HUES48 (cell line): Measurements from ENCODE around the gene EFCAB12.
"Not testable (repeated sequence)": the region's sequence is repeated elsewhere in the genome, so short reads cannot be mapped to it uniquely, and the experiment has no call there.

Experiments used
- H3K27ac ChIP-seq: one replicate; pipeline ENCODE4 v1.7.0; 2013; ENCODE audit warnings: low read depth, low read length, inconsistent platforms
- H3K27me3 ChIP-seq: 2 replicates; pipeline ENCODE4 v1.6.1; 2013; ENCODE audit warnings: mild to moderate bottlenecking, low read length; ENCODE audit not compliant: control insufficient read depth, insufficient read depth
- H3K36me3 ChIP-seq: 2 replicates; pipeline ENCODE4 v1.6.1; 2013; ENCODE audit warnings: low read length; ENCODE audit not compliant: control insufficient read depth, insufficient read depth
- H3K4me1 ChIP-seq: 2 replicates; pipeline ENCODE4 v1.6.1; 2013; ENCODE audit warnings: mild to moderate bottlenecking, low read length; ENCODE audit not compliant: control insufficient read depth, insufficient read depth
- H3K4me3 ChIP-seq: 2 replicates; pipeline ENCODE4 v1.5.1; 2013; ENCODE audit warnings: mild to moderate bottlenecking, low read depth, low read length
- H3K9ac ChIP-seq: 2 replicates; pipeline ENCODE4 v1.6.1; 2013; ENCODE audit warnings: mild to moderate bottlenecking, low read depth, low read length, moderate library complexity
- H3K9me3 ChIP-seq: 2 replicates; pipeline ENCODE4 v1.6.1; 2013; ENCODE audit warnings: low read length; ENCODE audit not compliant: control insufficient read depth, insufficient read depth

EFCAB12 gene

GRCh38 chr3:129393271-129393670 is 35.2 kb downstream of the EFCAB12 start:
- Histone ChIP-seq H3K4me3 (no peak overlapping the region), H3K27ac (no peak overlapping the region), H3K9ac (no peak overlapping the region), H3K9me3 (no peaks in the 10 kb centered on the region), H3K36me3 (peaks cover 62% of the 10 kb centered on the region), H3K4me1 (peaks cover 9% of the 10 kb centered on the region; the same call in 1 of the 2 replicates), H3K27me3 (no peaks in the 10 kb centered on the region)

GRCh38 chr3:129392106-129392887 is 36.1 kb downstream of the EFCAB12 start:
- H3K4me3 ChIP-seq, H3K9me3 ChIP-seq, H3K27me3 ChIP-seq, H3K9ac ChIP-seq, H3K4me1 ChIP-seq, H3K27ac ChIP-seq: not testable (repeated sequence)
- H3K36me3 ChIP-seq: peaks cover 72% of the 10 kb centered on the region

DNA sequence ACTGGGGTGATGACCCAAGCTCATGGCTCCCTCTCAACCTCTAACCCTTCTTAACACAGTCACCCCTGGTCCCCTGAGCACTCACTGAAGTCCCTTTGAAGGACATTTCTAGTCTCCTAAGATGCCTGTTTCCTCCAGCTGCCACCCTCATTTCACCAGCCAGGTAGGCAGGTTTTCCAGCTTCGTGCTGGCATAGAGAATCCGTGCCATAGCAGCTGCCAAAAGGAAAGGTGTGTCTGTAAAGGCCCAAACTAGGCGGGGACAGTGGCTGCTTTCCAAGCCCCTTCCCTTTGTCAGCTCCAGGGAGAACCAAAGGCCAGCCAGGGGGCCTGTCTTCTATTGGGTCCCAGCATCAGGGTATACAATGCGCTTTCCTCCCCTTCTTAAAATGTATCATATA is 36.9 kb downstream of the EFCAB12 start:
- not testable (repeated sequence) for H3K9me3 ChIP-seq, H3K27me3 ChIP-seq, H3K4me1 ChIP-seq, H3K27ac ChIP-seq, H3K4me3 ChIP-seq, H3K9ac ChIP-seq
- H3K36me3 ChIP-seq: peaks cover 67% of the 10 kb centered on the region

- H3K4me3 ChIP-seq: no peak overlapping the region
These were observed 38.9 kb downstream of the EFCAB12 start for GRCh38 chr3:129389572-129389937.

GRCh38 chr3:129388791-129389571 is 39.5 kb downstream of the EFCAB12 start:
- not testable (repeated sequence) for H3K27me3 ChIP-seq, H3K9me3 ChIP-seq, H3K4me3 ChIP-seq, H3K4me1 ChIP-seq, H3K9ac ChIP-seq
- H3K27ac ChIP-seq: peak overlapping the region; percentile 89
- peaks cover 52% of the 10 kb centered on the region for H3K36me3 ChIP-seq

More at GRCh38 chr3:129389572-129389937, 38.9 kb downstream of the EFCAB12 start:
- no peaks in the 10 kb centered on the region for H3K27me3 ChIP-seq
- no peak overlapping the region for H3K9ac ChIP-seq
- H3K9me3 ChIP-seq: no peaks in the 10 kb centered on the region
- H3K27ac ChIP-seq: peak overlapping the region; percentile 87
- peaks cover 10% of the 10 kb centered on the region; the same call in 1 of the 2 replicates for H3K4me1 ChIP-seq
- H3K36me3 ChIP-seq: peaks cover 52% of the 10 kb centered on the region

- H3K27ac ChIP-seq: no peak overlapping the region
- H3K36me3 ChIP-seq: peaks cover 43% of the 10 kb centered on the region
- H3K4me3 ChIP-seq: no peak overlapping the region
- no peaks in the 10 kb centered on the region for H3K27me3 ChIP-seq
- H3K4me1 ChIP-seq: peaks cover 12% of the 10 kb centered on the region; the same call in 1 of the 2 replicates
- H3K9ac ChIP-seq: no peak overlapping the region
- H3K9me3 ChIP-seq: no peaks in the 10 kb centered on the region
These were observed 40.9 kb downstream of the EFCAB12 start for GRCh38 chr3:129387487-129387886.

DNA sequence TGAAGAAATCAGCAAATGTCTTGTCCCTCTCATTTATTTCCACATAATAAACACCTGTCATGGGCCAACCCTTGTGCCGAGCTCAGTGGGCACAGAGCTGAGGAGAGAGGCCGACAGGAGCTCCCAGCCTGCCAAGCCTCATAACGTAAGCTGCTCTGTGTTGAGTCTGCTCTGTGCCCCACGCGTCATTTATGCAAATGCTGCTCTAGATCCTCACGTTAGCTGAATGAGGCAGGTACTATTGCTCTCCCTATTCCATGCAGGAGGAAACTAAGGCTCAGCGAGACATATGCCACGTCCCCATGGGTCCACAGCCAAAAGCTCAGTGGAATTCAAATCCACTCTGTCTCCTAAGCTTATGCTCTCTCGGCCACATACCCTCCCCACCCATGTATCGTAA is 41.5 kb downstream of the EFCAB12 start:
- Histone ChIP-seq H3K27ac (no peak overlapping the region), H3K9ac (no peak overlapping the region), H3K27me3 (no peaks in the 10 kb centered on the region), H3K36me3 (peaks cover 38% of the 10 kb centered on the region), H3K4me3 (no peak overlapping the region), H3K9me3 (no peaks in the 10 kb centered on the region), H3K4me1 (peaks cover 12% of the 10 kb centered on the region; the same call in 1 of the 2 replicates)

- Histone ChIP-seq H3K36me3 (peaks cover 26% of the 10 kb centered on the region), H3K4me1 (peaks cover 12% of the 10 kb centered on the region; the same call in 1 of the 2 replicates)
- H3K4me3 ChIP-seq, H3K27me3 ChIP-seq, H3K9ac ChIP-seq, H3K9me3 ChIP-seq, H3K27ac ChIP-seq: not testable (repeated sequence)
These were observed 42.9 kb downstream of the EFCAB12 start for GRCh38 chr3:129385507-129385906.

- Histone ChIP-seq H3K27ac (no peak overlapping the region), H3K4me3 (no peak overlapping the region)
These were observed 43.7 kb downstream of the EFCAB12 start for GRCh38 chr3:129384594-129385323.

DNA sequence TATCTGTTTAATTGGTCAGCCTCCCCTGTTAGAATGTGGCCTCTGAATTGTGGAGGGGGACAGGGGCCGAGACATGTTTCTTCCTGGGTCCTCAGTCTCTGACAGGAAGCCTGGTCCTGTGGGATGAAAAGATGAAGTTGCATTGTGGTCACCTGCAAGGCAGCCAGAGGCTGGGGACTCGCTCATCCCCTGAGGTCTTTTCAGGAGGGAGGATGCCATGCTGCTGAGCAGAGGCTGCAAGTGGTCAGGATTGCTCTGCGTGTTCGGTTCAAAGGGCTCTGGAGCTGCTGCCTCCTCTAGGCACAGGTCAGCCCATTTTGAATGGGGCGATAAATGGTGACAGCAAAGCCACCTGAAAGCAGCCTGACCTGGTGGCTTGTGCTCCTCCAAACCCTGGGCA is 44.3 kb downstream of the EFCAB12 start:
- H3K4me3 ChIP-seq, H3K27ac ChIP-seq, H3K4me1 ChIP-seq, H3K9ac ChIP-seq, H3K27me3 ChIP-seq, H3K9me3 ChIP-seq: not testable (repeated sequence)
- H3K36me3 ChIP-seq: peaks cover 14% of the 10 kb centered on the region

More at GRCh38 chr3:129384594-129385323, 43.7 kb downstream of the EFCAB12 start:
- peaks cover 12% of the 10 kb centered on the region; the same call in 1 of the 2 replicates for H3K4me1 ChIP-seq
- H3K36me3 ChIP-seq: peaks cover 20% of the 10 kb centered on the region
- no peak overlapping the region for H3K9ac ChIP-seq
- no peaks in the 10 kb centered on the region for H3K27me3 ChIP-seq
- H3K9me3 ChIP-seq: no peaks in the 10 kb centered on the region
